Measurements from ENCODE around the gene UCP3.

UCP3 gene

DNA sequence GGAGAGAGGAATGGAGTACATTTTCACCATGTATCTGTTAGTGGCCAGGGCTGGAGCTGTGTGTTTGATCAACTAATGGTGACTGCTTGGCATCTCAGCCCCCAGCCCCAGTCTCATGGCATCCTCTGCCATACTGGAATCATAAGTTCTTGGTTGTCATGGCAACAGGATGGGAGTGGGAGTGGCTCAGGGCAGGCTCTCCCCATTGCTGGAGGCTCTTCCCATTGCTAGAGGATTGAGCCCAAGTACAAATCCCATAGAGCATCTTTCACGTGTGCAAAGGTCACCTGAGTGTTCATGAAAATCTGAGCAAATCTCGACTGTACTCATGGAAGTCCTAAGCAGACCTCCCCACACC, 43.1 kb downstream of the UCP3 start:
- Histone ChIP-seq H3K4me3 (ENCODE audit: low read depth, low read length) (no peak overlapping the region), H3K4me2 (ENCODE audit: low read length) (no peak overlapping the region), H3K9me3 (ENCODE audit: control insufficient read depth, low read length) (no peaks in the 10 kb centered on the region), H3K9ac (no peak overlapping the region), H3K79me2 (no peaks in the 10 kb centered on the region), H3K27ac (no peak overlapping the region), H2AFZ (no peak overlapping the region), H3K27me3 (ENCODE audit: control insufficient read depth, insufficient read depth, low read length) (no peaks in the 10 kb centered on the region), H3K36me3 (ENCODE audit: control insufficient read depth, insufficient read depth, low read length) (no peaks in the 10 kb centered on the region), H3K4me1 (no peaks in the 10 kb centered on the region)
- TF ChIP-seq, protein P1, sequence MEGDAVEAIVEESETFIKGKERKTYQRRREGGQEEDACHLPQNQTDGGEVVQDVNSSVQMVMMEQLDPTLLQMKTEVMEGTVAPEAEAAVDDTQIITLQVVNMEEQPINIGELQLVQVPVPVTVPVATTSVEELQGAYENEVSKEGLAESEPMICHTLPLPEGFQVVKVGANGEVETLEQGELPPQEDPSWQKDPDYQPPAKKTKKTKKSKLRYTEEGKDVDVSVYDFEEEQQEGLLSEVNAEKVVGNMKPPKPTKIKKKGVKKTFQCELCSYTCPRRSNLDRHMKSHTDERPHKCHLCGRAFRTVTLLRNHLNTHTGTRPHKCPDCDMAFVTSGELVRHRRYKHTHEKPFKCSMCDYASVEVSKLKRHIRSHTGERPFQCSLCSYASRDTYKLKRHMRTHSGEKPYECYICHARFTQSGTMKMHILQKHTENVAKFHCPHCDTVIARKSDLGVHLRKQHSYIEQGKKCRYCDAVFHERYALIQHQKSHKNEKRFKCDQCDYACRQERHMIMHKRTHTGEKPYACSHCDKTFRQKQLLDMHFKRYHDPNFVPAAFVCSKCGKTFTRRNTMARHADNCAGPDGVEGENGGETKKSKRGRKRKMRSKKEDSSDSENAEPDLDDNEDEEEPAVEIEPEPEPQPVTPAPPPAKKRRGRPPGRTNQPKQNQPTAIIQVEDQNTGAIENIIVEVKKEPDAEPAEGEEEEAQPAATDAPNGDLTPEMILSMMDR (IDR thresholded peaks at IDR 0.05): no peak

DNA sequence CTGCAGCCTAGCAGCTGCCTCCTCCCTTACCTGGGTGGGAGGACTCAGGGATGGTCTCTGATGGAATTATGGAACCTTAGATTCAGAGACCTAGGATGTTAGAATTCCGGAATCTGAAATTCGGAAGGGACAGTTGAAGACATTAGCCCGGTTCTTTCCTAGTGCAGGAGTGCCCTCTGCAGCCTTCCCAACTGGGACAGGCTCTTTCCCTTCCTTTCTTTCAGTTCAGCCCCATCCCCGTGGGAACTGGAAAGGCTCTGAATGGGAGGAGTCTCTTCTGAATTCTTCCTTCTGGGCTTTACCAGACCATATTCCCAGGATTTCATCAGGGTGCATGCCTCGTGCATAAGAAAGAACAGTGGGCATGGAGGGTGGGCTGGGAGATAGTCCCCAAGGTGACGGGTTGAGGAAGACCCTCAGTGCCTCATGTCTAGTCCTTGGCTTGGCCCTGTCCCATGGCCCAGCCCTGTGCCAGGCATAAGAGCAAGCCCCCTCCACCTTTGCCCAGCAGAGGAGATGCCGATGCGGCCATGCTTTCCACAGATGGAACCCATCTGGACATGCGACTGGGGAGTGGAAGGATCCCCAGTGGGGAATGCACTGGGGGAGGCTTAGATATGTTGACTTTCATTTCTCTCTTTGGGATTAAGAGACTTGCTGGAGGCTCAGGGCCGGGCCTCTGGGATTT, 43.7 kb downstream of the UCP3 start:
- H3K9ac ChIP-seq: no peak overlapping the region
- TF ChIP-seq, protein P1 (IDR thresholded peaks at IDR 0.05): no peak
- H3K79me2 ChIP-seq: no peaks in the 10 kb centered on the region
- H2AFZ ChIP-seq: no peak overlapping the region
- no peaks in the 10 kb centered on the region for H3K36me3 ChIP-seq (ENCODE audit: control insufficient read depth, insufficient read depth, low read length)
- no peaks in the 10 kb centered on the region for H3K9me3 ChIP-seq (ENCODE audit: control insufficient read depth, low read length)
- no peak overlapping the region for H3K4me2 ChIP-seq (ENCODE audit: low read length)
- H3K4me1 ChIP-seq: no peaks in the 10 kb centered on the region
- no peak overlapping the region for H3K4me3 ChIP-seq (ENCODE audit: low read depth, low read length)
- H3K27me3 ChIP-seq (ENCODE audit: control insufficient read depth, insufficient read depth, low read length): no peaks in the 10 kb centered on the region
- no peak overlapping the region for H3K27ac ChIP-seq

DNA sequence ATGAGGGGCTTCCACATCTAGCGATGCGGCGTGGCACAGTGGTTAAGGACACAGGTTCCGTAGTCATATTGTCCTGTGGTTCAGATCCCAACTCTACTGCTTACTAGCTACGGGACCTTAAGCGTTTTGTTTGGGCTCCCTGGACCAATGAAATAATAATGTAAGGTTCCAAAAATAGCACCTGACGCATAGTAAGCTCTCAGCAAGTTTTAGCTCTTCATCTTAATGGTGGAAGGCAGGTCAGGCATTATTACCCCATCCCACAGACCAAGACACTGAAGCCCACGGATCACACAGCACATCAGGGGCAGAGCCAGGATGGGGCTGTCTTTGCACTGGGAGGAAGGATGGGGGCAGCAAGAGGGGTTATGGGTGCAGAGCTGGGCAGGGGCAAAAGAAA, 45.0 kb downstream of the UCP3 start:
- Histone ChIP-seq H3K4me1 (no peaks in the 10 kb centered on the region), H3K4me2 (ENCODE audit: low read length) (no peak overlapping the region), H3K9ac (no peak overlapping the region), H3K79me2 (no peaks in the 10 kb centered on the region), H3K4me3 (ENCODE audit: low read depth, low read length) (no peak overlapping the region), H3K36me3 (ENCODE audit: control insufficient read depth, insufficient read depth, low read length) (no peaks in the 10 kb centered on the region), H3K27me3 (ENCODE audit: control insufficient read depth, insufficient read depth, low read length) (no peaks in the 10 kb centered on the region), H3K27ac (no peak overlapping the region), H2AFZ (no peak overlapping the region), H3K9me3 (ENCODE audit: control insufficient read depth, low read length) (no peaks in the 10 kb centered on the region)
- TF ChIP-seq, protein P1 (IDR thresholded peaks at IDR 0.05): no peak

DNA sequence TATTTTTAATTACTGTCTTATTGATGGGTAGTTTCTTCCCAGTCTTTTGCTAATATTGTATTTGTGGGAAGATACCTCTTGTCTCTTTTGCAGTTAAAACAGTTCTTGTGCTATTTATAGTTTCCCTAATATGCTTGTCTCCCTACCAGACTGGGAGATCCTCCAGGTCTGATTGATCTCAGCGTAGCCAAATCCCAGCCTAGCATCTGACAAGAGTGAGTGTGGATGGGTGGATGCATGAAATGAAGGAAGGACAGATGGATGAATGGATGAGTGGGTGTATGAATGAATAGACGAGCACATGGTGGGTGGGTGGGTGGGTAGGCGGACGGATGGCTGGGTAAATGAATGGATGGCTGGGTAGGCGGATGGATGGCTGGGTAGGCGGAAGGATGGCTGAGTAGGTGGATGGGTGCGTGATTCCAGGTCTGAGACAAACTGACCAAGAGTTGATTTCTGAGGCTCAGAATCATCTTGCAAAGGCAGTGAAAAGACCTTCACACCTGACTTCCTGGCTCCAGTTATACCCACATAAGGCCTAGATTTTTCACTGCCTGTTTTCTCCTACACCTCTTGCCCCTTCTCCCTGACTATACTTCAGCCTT, 46.7 kb downstream of the UCP3 start:
- TF ChIP-seq, protein P1 (IDR thresholded peaks at IDR 0.05): no peak
- Histone ChIP-seq H3K9ac (no peak overlapping the region), H2AFZ (no peak overlapping the region), H3K27me3 (ENCODE audit: control insufficient read depth, insufficient read depth, low read length) (no peaks in the 10 kb centered on the region), H3K4me1 (no peaks in the 10 kb centered on the region), H3K4me3 (ENCODE audit: low read depth, low read length) (no peak overlapping the region), H3K27ac (no peak overlapping the region), H3K36me3 (ENCODE audit: control insufficient read depth, insufficient read depth, low read length) (no peaks in the 10 kb centered on the region), H3K4me2 (ENCODE audit: low read length) (no peak overlapping the region), H3K9me3 (ENCODE audit: control insufficient read depth, low read length) (no peaks in the 10 kb centered on the region), H3K79me2 (no peaks in the 10 kb centered on the region)

DNA sequence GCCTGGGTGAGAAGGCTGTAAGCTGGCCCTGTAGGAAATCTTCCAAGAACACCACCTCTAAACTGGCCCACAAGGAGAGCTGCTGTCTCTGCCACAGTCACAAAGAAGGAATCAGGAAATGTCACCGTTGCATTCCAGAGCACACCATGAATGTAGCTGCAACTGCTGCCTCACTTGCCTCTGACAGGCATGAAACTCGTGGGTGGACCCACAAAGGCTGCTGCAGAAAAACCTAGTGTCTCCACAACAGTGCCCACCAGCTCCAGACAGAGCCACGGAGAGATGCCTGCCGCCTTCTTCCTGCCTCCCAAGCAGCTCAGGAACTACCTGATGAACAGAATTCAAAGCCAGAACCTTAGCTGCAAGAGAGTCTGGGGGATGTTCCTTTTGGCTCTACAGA, 47.6 kb downstream of the UCP3 start:
- no peak overlapping the region for H3K4me2 ChIP-seq (ENCODE audit: low read length)
- H3K79me2 ChIP-seq: no peaks in the 10 kb centered on the region
- H3K4me1 ChIP-seq: no peaks in the 10 kb centered on the region
- H3K27ac ChIP-seq: no peak overlapping the region
- no peak overlapping the region for H3K9ac ChIP-seq
- no peaks in the 10 kb centered on the region for H3K36me3 ChIP-seq (ENCODE audit: control insufficient read depth, insufficient read depth, low read length)
- no peaks in the 10 kb centered on the region for H3K27me3 ChIP-seq (ENCODE audit: control insufficient read depth, insufficient read depth, low read length)
- TF ChIP-seq, protein P1 (IDR thresholded peaks at IDR 0.05): no peak
- no peak overlapping the region for H2AFZ ChIP-seq
- H3K4me3 ChIP-seq (ENCODE audit: low read depth, low read length): no peak overlapping the region
- H3K9me3 ChIP-seq (ENCODE audit: control insufficient read depth, low read length): no peaks in the 10 kb centered on the region

Data from parathyroid adenoma (tissue), 2 donors.